Measurements from ENCODE around the gene P4HA1.
"Not testable (repeated sequence)": the region's sequence is repeated elsewhere in the genome, so short reads cannot be mapped to it uniquely, and the experiment has no call there.

The P4HA1 gene

DNA sequence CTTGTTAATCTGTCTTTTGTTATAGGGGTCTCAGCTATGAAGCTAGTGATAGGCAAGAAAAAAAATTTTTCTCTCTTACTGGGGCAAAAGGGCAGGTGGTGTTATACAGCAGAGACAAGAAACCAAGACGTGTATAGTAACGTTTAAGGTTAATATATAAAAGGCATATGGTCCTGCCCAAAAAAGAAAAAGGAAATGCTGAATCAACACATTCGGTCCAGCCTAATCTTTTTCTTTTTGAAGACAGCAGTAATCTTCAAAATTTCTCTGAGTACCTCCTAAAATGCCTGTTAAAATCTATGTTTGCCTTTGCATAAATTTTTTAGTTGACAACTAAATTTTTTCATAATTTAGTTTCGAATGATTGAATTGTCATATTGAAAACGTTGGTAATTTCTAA is 54.5 kb downstream of the P4HA1 start:
- FAIRE-seq = no peak

GRCh38 chr10:73039635-73040034 is 57.0 kb downstream of the P4HA1 start:
- no peak for FAIRE-seq

- FAIRE-seq = not testable (repeated sequence)
Measured at GRCh38 chr10:73036285-73036684, 60.4 kb downstream of the P4HA1 start.

DNA sequence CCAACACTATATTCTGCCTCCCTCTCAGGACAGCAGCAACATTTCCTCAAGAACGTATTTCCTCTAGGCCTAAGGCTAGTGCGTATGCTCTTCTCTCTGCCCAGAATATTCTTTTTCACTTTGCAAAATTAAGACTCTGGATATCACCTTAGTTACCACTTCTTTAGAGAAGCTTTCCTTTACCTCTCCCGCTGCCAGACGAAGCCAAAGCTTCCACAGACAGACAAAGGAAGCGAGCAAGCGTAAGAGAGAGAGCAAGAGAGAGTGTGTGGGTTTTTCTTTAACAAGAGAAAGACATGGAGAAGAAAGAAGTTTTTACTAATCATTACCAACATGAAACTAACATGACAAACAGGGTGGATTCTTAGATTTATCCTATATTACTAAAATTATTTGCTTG is 64.1 kb downstream of the P4HA1 start:
- FAIRE-seq = no peak

DNA sequence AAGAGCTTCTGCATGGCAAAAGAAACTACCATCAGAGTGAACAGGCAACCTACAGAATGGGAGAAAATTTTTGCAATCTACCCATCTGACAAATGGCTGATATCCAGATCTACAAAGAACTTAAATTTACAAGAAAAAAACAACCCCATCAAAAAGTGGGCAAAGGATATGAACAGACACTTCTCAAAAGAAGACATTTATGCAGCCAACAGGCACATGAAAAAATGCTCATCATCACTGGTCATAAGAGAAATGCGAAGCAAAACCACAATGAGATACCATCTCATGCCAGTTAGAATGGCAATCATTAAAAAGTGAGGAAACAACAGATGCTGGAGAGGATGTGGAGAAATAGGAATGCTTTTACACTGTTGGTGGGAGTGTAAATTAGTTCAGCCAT is 70.0 kb downstream of the P4HA1 start:
- not testable (repeated sequence) for FAIRE-seq

GRCh38 chr10:73023455-73024070 is 73.1 kb downstream of the P4HA1 start:
- FAIRE-seq = not testable (repeated sequence)

DNA sequence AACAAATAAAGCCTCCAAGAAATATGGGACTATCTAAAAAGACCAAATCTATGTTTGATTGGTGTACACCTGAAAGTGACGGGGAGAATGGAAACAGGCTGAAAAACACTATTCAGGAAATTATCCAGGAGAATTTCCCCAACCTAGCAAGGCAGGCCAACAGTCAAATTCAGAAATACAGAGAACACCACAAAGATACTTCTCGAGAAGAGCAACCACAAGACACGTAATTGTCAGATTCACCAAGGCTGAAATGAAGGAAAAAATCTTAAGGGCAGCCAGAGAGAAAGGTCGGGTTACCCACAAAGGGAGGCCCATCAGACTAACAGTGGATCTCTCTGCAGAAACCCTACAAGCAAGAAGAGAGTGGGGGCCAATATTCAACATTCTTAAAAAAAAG is 73.7 kb downstream of the P4HA1 start:
- not testable (repeated sequence) for FAIRE-seq

- FAIRE-seq = not testable (repeated sequence)
Measured at GRCh38 chr10:73021538-73022164, 75.0 kb downstream of the P4HA1 start.

GRCh38 chr10:73021050-73021449 is 75.6 kb downstream of the P4HA1 start:
- FAIRE-seq = no peak

GRCh38 chr10:73019100-73019499 is 77.6 kb downstream of the P4HA1 start:
- FAIRE-seq = no peak

DNA sequence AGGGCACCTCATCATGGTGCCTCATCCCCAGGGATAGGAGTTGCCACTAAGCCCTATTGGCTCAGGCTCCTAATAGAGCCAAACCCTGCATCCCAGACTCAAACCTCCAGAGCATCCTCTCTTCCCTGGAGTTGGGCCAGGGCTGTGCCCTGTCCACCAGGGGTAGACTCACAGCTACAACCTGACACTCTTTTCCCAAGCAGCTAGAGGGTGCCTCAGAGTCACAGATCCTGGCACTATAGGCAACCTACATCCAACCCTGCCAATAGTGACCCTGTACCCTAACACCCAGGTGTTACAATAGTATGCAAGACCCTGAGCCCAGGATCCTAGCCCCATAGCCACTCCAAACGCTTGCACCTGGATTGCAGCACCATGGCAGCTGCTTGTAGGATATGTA is 78.0 kb downstream of the P4HA1 start:
- no peak for FAIRE-seq

DNA sequence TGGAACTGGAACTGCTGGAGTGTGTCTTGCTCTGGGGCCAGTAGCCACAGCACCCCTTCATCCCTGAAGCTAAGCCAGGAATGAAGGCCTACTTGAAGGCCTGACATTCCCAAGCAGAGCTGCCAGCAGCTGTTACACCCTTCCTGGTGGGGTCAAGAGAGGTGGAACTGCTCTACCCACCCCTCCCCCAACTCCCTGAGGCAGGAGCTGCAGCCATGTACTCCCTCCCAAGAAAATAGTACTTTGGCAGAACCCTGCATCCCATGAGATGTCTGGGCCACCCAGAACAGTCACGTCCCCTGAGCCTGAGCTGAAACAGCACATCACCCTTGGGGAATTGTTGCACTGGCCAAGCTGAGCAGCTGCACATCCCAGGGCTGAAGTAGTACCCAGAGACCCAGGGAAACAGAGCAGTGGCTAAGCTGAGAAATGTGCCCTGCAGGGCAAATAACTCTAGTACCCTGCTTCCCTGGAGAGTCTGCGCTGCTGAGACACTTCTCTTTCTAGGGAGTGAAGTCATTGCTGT is 78.6 kb downstream of the P4HA1 start:
- FAIRE-seq = no peak

DNA sequence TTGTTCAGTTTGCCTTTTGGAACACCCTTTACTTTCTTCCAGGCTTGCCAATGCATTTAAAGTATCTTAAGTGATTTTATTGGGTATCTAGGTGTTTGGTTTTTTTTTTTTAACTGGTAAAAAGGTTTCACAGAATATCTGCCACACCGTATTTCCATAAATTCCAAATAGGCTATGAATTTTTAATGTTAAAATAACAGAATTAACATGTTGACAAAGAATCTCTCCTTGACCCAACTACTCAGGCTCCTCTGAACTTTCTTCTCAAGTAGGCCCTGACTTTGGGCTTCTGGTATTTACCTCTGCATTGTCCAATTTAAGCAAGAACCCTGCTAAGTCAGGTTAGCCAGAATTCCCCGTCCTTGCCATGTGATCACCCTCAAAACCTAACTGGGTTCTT is 80.9 kb downstream of the P4HA1 start:
- no peak for FAIRE-seq

GRCh38 chr10:73003822-73004221 is 92.8 kb downstream of the P4HA1 start:
- no peak for FAIRE-seq

GRCh38 chr10:73000973-73001372 is 95.7 kb downstream of the P4HA1 start:
- FAIRE-seq = no peak

DNA sequence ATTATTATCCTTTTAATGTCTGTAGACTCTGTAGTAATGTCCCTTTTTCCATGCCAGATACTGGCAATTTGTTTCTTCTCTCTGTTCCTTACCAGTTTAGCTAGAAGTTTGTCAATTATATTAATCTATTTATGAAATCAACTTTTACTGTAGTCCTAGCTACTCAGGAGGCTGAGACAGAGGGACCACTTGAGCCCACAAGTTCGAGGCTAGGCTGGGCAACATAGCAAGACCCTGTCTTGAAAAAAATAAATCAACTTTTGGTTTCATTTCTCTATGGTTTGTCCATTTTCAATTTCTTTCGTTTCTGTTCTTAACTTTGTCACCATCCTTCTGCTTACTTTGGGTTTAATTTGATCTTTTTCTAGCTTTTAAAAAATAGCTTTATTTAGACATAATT is 99.6 kb downstream of the P4HA1 start:
- FAIRE-seq = no peak

- FAIRE-seq = not testable (repeated sequence)
Measured at GRCh38 chr10:72995459-72995858, 101.2 kb downstream of the P4HA1 start.

- FAIRE-seq = not testable (repeated sequence)
Measured at GRCh38 chr10:72989771-72990170, 106.9 kb downstream of the P4HA1 start.

DNA sequence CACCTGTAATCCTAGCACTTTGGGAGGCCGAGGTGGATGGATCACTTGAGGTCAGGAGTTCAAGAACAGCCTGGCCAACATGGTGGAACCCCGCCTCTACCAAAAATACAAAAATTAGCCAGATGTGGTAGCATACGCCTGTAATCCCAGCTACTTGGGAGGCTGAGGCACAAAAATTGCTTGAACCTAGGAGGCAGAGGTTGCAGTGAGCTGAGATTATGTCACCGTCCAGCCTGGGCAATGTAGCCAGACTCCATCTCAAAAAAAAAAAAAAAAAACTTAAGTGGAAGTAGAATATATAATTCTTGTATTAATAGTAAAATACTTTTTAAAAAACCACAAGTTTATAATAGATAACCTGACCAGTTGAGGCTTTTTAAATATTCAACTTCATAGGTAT is 112.0 kb downstream of the P4HA1 start:
- not testable (repeated sequence) for FAIRE-seq

- no peak for FAIRE-seq
Measured at GRCh38 chr10:72981882-72982529, 114.7 kb downstream of the P4HA1 start.

- no peak for FAIRE-seq
Measured at GRCh38 chr10:72981028-72981881, 115.4 kb downstream of the P4HA1 start.

- no peak for FAIRE-seq
Measured at GRCh38 chr10:72980348-72980747, 116.3 kb downstream of the P4HA1 start.

DNA sequence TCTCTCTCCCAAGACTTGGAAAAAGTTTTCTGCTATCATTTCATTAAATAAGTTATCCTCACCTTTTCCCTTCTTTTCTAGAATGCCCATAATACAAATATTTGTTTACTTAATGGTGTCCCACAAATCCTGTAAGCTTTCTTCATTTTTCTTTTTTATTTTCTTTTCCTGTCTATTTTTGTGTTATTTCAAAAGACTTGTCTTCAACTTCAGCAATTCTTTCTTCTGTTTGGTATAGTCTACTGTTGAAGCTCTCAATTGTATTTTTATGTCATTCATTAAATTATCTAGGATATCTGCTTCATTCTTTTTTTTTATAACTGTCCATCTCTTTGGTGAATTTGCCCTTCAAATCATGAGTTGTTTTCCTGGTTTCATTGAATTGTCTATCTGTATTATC is 117.0 kb downstream of the P4HA1 start:
- FAIRE-seq = peak; percentile 9

Measured in islet of Langerhans (tissue), 1 donor.